Renal cortex interstitium (tissue), 11 donors: ENCODE measurements around the gene CAMK2D. TPM values are rescaled to one million over a fixed set of nuclear protein-coding genes. Genes with fewer than 3 reads are reported as not detected.

Experiments used
- DNase-seq, 11 donors: peaks; one replicate each; pipeline ENCODE4 v3.0.0-alpha.2; 2013; ENCODE audit warnings: low read depth in 9 of 11, low spot score in 4 of 11; ENCODE audit errors: extremely low read depth in 1 of 11
- polyA plus RNA-seq, 3 donors: library from polyadenylated mRNA; unstranded; fragments of 120-200 nt; gene quantifications; one replicate each; pipeline ENCODE4 v1.2.1, GENCODE V29; 2013; ENCODE audit not compliant: insufficient read length in 3 of 3

Gene CAMK2D
- polyA plus RNA-seq, 3 donors = 74.9 to 87.6 (median 78.2) TPM

- DNase-seq = no peak
Measured at GRCh38 chr4:113524505-113525186, 236.9 kb downstream of the CAMK2D start.

- no peak for DNase-seq
Measured at GRCh38 chr4:113524096-113524495, 237.4 kb downstream of the CAMK2D start.

- no peak for DNase-seq
Measured at GRCh38 chr4:113522433-113522832, 239.1 kb downstream of the CAMK2D start.

- no peak for DNase-seq
Measured at GRCh38 chr4:113513382-113513781, 248.2 kb downstream of the CAMK2D start.

GRCh38 chr4:113512880-113513279 lies 248.7 kb downstream of the CAMK2D start:
- no peak for DNase-seq

- no peak for DNase-seq
Measured at GRCh38 chr4:113511944-113512343, 249.6 kb downstream of the CAMK2D start.

- no peak for DNase-seq
Measured at GRCh38 chr4:113509851-113510250, 251.7 kb downstream of the CAMK2D start.

- no peak for DNase-seq
Measured at GRCh38 chr4:113505044-113505443, 256.5 kb downstream of the CAMK2D start.

- no peak for DNase-seq
Measured at GRCh38 chr4:113504422-113504821, 257.1 kb downstream of the CAMK2D start.

- no peak for DNase-seq
Measured at GRCh38 chr4:113503691-113504090, 257.8 kb downstream of the CAMK2D start.

- DNase-seq = no peak
Measured at GRCh38 chr4:113502906-113503305, 258.6 kb downstream of the CAMK2D start.

GRCh38 chr4:113502476-113502875 lies 259.1 kb downstream of the CAMK2D start:
- DNase-seq = no peak

GRCh38 chr4:113500424-113500823 lies 261.1 kb downstream of the CAMK2D start:
- no peak for DNase-seq

- no peak for DNase-seq
Measured at GRCh38 chr4:113499696-113500095, 261.8 kb downstream of the CAMK2D start.

- no peak for DNase-seq
Measured at GRCh38 chr4:113499166-113499565, 262.4 kb downstream of the CAMK2D start.

GRCh38 chr4:113497154-113497884 lies 264.2 kb downstream of the CAMK2D start:
- no peak for DNase-seq

GRCh38 chr4:113496698-113497097 lies 264.8 kb downstream of the CAMK2D start:
- DNase-seq = no peak

GRCh38 chr4:113495790-113496189 lies 265.7 kb downstream of the CAMK2D start:
- DNase-seq = no peak

GRCh38 chr4:113483131-113483530 lies 278.4 kb downstream of the CAMK2D start:
- DNase-seq = no peak

- DNase-seq = no peak
Measured at GRCh38 chr4:113482325-113482724, 279.2 kb downstream of the CAMK2D start.

- DNase-seq = no peak
Measured at GRCh38 chr4:113481820-113482219, 279.7 kb downstream of the CAMK2D start.
